H7 (cell line): ENCODE data around the gene TBX15. TPM values are rescaled to one million over a fixed set of nuclear protein-coding genes. Genes with fewer than 3 reads are reported as not detected.
"Not testable (repeated sequence)": the region's sequence is repeated elsewhere in the genome, so short reads cannot be mapped to it uniquely, and the experiment has no call there.

Experiments used
- DNase-seq: peaks from one replicate; pipeline ENCODE4 v3.0.0; 2012
- H3K27me3 ChIP-seq: 2 replicates; pipeline ENCODE4 v1.6.0; 2011; ENCODE audit warnings: mild to moderate bottlenecking, low read length; ENCODE audit not compliant: control insufficient read depth, insufficient read depth
- H3K36me3 ChIP-seq: replicated peaks from 2 replicates; pipeline ENCODE4 v1.5.1; 2011; ENCODE audit warnings: low read length; ENCODE audit not compliant: control insufficient read depth, insufficient read depth
- H3K4me3 ChIP-seq: 2 replicates; pipeline ENCODE4 v1.5.1; 2011; ENCODE audit warnings: low read depth, mild to moderate bottlenecking, control low read depth, low read length, moderate library complexity; ENCODE audit not compliant: insufficient read depth
- total RNA-seq: library from RNA; depleted of rRNA; stranded (reverse); fragments of >200 nt; shearing (Covaris generic); gene quantifications from 2 replicates; pipeline ENCODE4 v1.2.3, GENCODE V29; 2014

The TBX15 gene
- total RNA-seq, 1 experiment from 2014 or later: 13.8 TPM

GRCh38 chr1:118963138-118963455 is 25.0 kb downstream of the TBX15 start:
- no peak for DNase-seq
- Histone ChIP-seq H3K4me3 (no peak overlapping the region), H3K36me3 (no peaks in the 10 kb centered on the region), H3K27me3 (no peaks in the 10 kb centered on the region)

- DNase-seq: no peak
- H3K36me3 ChIP-seq: no peaks in the 10 kb centered on the region
- H3K27me3 ChIP-seq: no peaks in the 10 kb centered on the region
- no peak overlapping the region for H3K4me3 ChIP-seq
Measured at GRCh38 chr1:118961156-118961555, 27.0 kb downstream of the TBX15 start.

- no peak for DNase-seq
- no peaks in the 10 kb centered on the region for H3K27me3 ChIP-seq
- no peaks in the 10 kb centered on the region for H3K36me3 ChIP-seq
- H3K4me3 ChIP-seq: no peak overlapping the region
Measured at GRCh38 chr1:118960567-118961136, 27.5 kb downstream of the TBX15 start.

- no peak for DNase-seq
- H3K4me3 ChIP-seq: no peak overlapping the region
- no peaks in the 10 kb centered on the region for H3K36me3 ChIP-seq
- H3K27me3 ChIP-seq: no peaks in the 10 kb centered on the region
Measured at GRCh38 chr1:118960026-118960561, 28.0 kb downstream of the TBX15 start.

GRCh38 chr1:118958937-118959631 is 29.1 kb downstream of the TBX15 start:
- DNase-seq: no peak
- Histone ChIP-seq H3K4me3 (no peak overlapping the region), H3K36me3 (no peaks in the 10 kb centered on the region), H3K27me3 (no peaks in the 10 kb centered on the region)

GRCh38 chr1:118958140-118958539 is 30.0 kb downstream of the TBX15 start:
- Histone ChIP-seq H3K27me3 (no peaks in the 10 kb centered on the region), H3K4me3 (no peak overlapping the region), H3K36me3 (no peaks in the 10 kb centered on the region)
- DNase-seq: no peak

- not testable (repeated sequence) for H3K27me3 ChIP-seq, H3K36me3 ChIP-seq, DNase-seq, H3K4me3 ChIP-seq
Measured at GRCh38 chr1:118957579-118957978, 30.6 kb downstream of the TBX15 start.

GRCh38 chr1:118954301-118954905 is 33.7 kb downstream of the TBX15 start:
- DNase-seq: no peak
- H3K36me3 ChIP-seq: no peaks in the 10 kb centered on the region
- no peaks in the 10 kb centered on the region for H3K27me3 ChIP-seq
- no peak overlapping the region for H3K4me3 ChIP-seq

GRCh38 chr1:118951270-118951936 is 36.7 kb downstream of the TBX15 start:
- H3K27me3 ChIP-seq: no peaks in the 10 kb centered on the region
- DNase-seq: no peak

GRCh38 chr1:118949315-118949714 is 38.8 kb downstream of the TBX15 start:
- Histone ChIP-seq H3K27me3 (no peaks in the 10 kb centered on the region), H3K36me3 (no peaks in the 10 kb centered on the region), H3K4me3 (no peak overlapping the region)
- DNase-seq: no peak

More at GRCh38 chr1:118951270-118951936, 36.7 kb downstream of the TBX15 start:
- H3K36me3 ChIP-seq: no peaks in the 10 kb centered on the region
- no peak overlapping the region for H3K4me3 ChIP-seq

- no peak for DNase-seq
- Histone ChIP-seq H3K27me3 (no peaks in the 10 kb centered on the region), H3K36me3 (no peaks in the 10 kb centered on the region), H3K4me3 (no peak overlapping the region)
Measured at GRCh38 chr1:118948846-118949245, 39.3 kb downstream of the TBX15 start.

GRCh38 chr1:118948351-118948750 is 39.8 kb downstream of the TBX15 start:
- H3K4me3 ChIP-seq: no peak overlapping the region
- no peak for DNase-seq
- no peaks in the 10 kb centered on the region for H3K27me3 ChIP-seq
- no peaks in the 10 kb centered on the region for H3K36me3 ChIP-seq

- H3K4me3 ChIP-seq: no peak overlapping the region
- DNase-seq: no peak
- no peaks in the 10 kb centered on the region for H3K36me3 ChIP-seq
- no peaks in the 10 kb centered on the region for H3K27me3 ChIP-seq
Measured at GRCh38 chr1:118947790-118948189, 40.4 kb downstream of the TBX15 start.

- no peak for DNase-seq
- no peaks in the 10 kb centered on the region for H3K36me3 ChIP-seq
- no peaks in the 10 kb centered on the region for H3K27me3 ChIP-seq
- no peak overlapping the region for H3K4me3 ChIP-seq
Measured at GRCh38 chr1:118947003-118947765, 41.0 kb downstream of the TBX15 start.
